Astrocyte (in vitro differentiated cells and primary cell): ENCODE measurements around the gene CENPX.
A peak's percentile ranks its signal among the peaks of the same experiment; 100 is the strongest.

Experiments used
- CTCF ChIP-seq: IDR thresholded peaks from 2 replicates; pipeline ENCODE4 v1.5.1; 2011; ENCODE audit warnings: low read depth, mild to moderate bottlenecking, inconsistent platforms, low read length, moderate library complexity; ENCODE audit not compliant: insufficient read depth
- EZH2 ChIP-seq: IDR thresholded peaks from 2 replicates; pipeline ENCODE4 v1.6.1; 2012; ENCODE audit warnings: mild to moderate bottlenecking, low read length, inconsistent platforms; ENCODE audit not compliant: insufficient read depth

- TF ChIP-seq CTCF (peak; percentile 49), EZH2 (no peak)
Measured at GRCh38 chr17:82030470-82031302, 8.0 kb upstream of the CENPX start.
